Kidney glomerular epithelial cell (primary cell): ENCODE results near the gene EXOC7.

Experiments used
- DNase-seq: peaks from one replicate; lab custom pipeline; 2025; lab: John Stamatoyannopoulos, UW

The EXOC7 gene

DNA sequence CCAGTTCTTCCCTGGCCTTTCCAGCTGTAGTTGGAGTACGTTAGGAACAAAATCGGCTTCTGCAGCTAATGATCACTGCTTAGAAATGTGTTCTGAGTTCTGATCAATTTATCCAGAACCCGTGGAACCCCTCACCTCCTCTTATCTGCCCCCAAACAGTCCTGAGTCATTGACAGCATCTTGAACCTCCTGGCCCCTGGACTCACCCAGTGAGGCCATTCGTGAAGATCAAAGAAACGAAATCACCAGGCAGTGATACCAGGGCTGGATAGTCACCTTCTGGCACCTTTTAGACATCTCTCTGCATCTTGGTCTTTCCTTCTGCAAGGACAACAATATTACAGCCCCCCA, 17.0 kb upstream of the EXOC7 start:
- no peak for DNase-seq

GRCh38 chr17:76119409-76120371, 16.1 kb upstream of the EXOC7 start:
- DNase-seq = no peak

- no peak for DNase-seq
Measured at GRCh38 chr17:76115138-76115754, 11.7 kb upstream of the EXOC7 start.

DNA sequence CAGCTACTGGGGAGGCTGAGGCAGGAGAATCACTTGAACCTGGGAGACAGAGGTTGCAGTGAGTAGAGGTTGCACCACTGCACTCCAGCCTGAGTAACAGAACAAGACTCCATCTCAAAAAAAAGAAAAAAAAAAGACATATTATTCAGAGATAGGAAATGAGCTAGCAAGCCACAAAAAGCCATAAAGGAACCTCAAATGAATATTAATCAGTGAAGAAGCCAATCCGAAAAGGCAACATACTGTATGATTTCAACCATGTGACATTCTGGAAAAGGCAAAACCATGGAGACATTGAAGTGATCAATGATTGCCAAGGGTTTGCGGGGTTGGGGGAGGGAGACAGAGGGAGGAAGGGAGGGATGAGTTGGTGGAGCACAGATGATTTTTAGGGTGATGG, 8.4 kb upstream of the EXOC7 start:
- DNase-seq = no peak

- no peak for DNase-seq
Measured at GRCh38 chr17:76107509-76107908, 3.9 kb upstream of the EXOC7 start.

DNA sequence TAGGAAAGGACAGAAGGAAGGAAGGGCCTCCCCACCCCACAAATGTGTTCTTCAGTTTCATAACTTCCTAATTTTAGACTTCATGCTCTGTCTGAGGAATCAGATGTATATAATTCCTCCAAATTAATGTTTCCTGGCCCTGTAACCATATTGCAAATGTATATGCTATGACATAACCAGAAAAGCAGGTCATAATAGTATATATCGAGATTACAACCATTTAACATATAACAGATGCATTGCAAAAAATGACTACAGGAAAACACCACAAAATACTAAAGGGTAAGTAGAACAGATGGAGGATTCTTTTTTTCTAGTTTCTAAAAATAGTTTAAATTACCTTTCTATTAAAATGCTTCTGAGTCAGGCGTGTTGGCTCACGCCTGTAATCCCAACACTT, 3.1 kb upstream of the EXOC7 start:
- DNase-seq = no peak

GRCh38 chr17:76104896-76105231, 1.3 kb upstream of the EXOC7 start:
- DNase-seq = no peak

DNA sequence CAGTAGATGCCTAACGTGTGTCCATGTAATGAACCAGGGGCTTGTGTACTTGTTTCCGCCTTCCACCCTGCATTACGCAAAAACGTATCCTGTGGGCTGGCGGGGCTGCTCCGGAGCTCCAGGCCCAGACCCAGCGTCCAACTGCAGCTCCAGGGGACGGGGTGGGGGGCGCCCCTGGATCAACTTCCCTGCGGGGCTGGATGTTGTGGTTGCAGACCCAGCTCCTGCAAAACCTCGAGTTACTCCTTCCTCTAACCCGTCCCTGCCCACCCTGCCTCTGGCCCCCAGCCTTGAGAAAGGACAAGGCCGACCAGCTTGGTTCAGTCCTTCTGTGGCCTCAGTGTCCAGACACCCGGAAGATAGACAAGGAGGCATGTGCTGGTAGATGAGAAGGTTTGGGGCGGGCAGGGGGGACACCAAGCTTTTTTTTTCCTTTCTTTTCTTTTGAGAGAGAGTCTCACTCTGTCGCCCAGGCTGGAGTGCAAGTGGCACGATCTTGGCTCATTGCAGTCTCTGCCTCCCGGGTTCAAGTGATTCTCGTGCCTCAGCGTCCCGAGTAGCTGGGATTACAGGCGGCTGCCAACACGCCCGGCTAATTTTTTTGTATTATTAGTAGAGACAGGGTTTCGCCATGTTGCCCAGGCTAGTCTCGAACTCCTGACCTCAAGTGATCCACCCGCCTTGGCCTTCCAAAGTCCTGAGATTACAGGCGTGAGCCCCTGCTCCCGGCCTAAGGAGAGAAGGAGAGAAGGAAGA, 731 bp upstream of the EXOC7 start:
- DNase-seq = no peak

DNA sequence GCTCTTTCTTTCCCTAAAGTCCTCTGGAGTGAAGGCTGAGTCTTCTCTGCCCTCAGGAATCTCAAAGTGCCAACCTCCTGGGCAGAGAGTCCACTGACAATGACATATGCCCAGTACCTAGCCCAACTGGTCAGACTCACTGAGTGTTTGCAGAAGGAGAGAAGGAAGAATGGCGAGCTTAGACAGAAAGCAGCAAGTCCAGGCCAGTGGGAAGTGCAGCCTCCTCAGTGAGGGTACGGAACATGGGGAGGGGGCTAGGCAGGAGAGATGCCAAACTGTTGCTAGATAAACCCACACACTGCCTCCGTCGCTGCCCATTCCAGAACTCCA, 678 bp downstream of the EXOC7 start:
- DNase-seq = no peak

DNA sequence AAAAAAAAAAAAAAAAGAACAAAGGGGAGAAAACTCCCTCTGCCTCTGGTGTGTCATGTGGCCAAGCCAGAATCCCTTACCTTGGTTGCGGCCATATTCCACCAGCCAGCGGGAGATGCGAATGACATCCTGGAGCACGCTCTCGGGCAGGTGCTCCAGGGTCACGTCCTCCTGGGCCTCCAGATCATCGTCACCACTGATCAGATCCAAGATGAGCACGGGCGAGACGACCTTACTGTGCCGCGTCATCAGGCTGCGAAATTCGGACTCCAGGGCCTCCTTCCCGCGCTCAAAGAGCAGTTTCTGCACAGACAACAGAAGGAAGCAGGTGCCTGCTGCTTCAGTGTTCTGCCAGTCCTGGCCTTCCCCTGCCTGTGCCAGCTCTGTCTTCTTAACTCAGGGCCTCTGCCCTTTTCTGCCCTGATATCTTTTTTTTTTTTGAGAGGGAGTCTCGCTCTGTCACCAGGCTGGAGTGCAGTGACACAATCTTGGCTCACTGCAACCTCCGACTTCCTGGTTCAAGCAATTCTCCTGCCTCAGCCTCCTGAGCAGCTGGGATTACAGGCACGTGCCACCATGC, 5.8 kb downstream of the EXOC7 start:
- no peak for DNase-seq

GRCh38 chr17:76095943-76096342, 7.6 kb downstream of the EXOC7 start:
- DNase-seq = no peak

GRCh38 chr17:76094046-76094445, 9.5 kb downstream of the EXOC7 start:
- DNase-seq = no peak

DNA sequence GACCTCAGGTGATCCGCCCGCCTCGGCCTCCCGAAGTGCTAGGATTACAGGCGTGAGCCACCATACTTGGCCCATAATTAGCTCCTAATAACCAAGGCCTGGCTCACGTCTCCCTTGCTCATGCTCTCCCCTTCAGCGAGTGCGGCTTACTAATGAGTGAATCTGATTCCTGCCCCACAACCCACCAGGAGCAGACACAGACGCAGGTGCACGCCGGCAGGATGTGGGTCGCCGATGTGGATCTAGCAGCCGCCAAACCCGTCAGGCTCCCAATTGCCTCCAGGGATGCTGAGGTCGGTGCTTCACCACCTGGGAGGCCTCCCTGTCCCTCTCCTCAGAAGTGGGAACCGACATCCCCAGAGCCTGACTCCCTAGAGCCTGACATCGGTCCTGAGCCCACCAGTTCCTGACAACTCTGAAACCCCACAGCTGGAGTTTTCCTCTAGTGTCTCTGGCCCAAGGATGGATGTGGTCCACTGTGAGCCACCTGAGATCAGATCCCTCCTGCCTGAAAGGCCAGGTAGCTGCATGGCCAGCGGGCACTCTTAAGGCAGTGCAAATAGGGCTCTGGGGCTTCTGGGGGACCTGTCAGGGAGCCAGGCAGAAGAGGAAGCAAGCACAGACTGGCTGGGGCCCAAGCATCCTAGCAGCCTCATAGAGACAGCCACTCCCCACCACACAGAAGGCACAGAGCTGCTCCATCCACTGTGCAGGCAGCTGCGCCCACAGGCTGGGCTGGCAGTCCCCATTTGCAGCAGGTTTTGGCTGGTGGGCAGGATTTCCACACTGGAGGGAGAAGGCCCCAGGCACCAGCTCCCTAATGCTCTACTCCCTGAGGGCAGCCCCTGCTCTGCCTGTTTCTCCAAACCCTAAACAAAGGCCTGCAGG, 10.8 kb downstream of the EXOC7 start:
- no peak for DNase-seq

DNA sequence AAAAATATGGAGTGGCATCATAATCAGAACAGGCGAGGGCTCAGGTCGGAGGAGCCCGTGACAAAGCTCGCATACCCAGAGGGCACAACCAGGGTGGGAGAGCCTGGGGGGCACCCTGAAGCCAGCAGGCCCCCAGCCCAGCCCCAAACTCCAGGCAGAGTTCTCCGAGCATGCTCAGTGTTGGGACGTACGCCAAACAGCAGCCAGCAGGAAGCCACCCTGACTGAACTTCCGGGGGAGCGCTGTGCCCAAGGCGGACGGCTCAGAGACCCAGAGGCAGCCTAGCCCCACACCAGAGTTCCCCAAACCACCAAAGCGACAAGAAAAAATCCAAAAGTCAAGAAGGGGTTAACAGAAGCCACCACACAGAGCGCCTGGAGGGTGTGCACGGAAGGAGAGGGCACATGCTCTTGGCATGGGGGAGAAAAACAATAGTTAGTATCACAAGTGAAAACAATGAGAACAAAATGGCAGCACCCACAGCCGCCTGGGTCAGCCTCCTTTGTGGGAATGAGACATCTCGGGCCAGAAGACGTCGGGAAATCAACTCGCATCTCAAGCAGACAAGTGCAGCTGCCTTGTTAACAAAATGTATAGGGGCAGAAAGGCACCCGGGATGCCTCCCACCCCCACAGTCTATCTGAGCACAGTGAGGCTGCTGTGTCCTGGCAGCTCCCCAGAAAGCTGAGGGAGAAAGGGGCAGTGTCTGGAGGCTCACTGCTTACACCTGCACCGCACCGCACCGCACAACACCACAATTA, 11.9 kb downstream of the EXOC7 start:
- DNase-seq = no peak

- no peak for DNase-seq
Measured at GRCh38 chr17:76090517-76091129, 13.0 kb downstream of the EXOC7 start.

DNA sequence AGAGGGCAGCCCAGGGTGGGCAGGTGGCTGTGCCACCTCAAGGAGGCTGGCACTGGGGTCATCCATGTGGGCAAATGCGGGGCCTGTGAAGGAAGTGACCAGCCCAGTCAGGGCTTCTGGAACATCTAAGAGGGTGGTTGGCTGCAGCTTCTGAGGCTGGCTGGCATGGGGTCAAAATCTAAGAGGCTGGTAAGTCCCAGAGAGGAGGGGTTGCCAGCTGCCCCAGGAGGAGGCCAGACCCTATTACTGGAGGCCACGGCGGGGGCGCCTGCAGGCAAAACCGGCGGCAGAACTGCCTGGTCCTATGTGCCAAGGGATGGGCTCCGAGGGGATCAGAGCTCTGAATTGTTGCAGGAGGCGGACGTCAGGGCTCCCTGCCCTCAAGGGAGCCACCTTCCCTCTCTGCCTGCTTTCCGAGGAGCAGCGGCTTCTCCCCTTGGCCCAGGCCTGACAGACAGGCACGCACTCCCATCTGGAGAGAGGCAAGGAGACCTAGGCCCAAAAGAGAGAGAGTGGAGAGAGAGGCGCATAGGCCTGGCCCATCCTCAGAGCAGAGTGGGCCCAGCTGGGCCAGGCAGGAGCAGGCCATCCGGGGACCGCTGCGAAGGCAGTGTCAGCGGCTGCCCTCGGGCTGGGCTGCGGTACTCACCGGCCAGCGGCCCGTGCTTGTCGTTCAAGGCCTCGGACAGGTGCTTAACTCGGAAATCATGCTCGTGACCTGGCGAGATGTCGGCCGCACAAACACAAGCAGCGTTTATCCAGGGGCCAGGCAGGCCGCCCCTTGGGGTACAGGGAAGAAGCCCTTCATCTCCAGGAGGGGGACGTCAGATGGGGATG, 13.7 kb downstream of the EXOC7 start:
- DNase-seq = no peak

DNA sequence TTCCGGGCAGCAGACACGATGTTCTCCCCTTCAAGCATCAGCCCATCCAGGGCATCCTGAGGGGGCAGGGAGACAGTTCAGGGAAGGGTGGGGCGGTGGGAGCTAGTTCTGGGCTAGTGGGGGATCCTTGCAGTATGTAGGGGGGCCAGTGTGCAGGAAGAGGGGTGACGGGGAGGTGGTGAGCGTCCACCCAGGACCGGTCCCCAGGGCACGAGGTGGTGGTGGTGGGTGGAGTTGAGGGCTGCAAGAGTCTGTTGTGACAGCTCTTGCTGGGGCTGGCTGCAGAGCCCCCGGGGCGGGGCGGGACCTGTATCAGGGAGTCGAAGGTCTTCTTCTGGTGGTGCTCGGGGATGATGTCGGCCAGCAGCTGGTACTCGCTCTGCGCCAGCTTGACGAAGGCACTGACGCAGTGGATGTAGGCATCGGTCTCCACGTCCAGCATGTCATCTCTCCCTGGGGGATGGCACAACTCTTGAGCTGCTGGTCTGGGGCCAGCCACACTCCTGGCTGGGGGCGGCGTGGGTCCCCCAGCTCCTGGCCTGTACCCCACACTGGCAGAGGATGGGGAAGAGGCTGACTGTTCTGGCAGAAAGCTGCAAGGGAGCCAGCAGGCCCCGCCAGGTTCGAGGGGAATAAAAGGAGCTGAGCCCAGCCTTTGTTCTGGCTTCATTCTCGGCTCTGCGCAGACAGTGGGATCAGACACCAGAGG, 14.6 kb downstream of the EXOC7 start:
- no peak for DNase-seq

DNA sequence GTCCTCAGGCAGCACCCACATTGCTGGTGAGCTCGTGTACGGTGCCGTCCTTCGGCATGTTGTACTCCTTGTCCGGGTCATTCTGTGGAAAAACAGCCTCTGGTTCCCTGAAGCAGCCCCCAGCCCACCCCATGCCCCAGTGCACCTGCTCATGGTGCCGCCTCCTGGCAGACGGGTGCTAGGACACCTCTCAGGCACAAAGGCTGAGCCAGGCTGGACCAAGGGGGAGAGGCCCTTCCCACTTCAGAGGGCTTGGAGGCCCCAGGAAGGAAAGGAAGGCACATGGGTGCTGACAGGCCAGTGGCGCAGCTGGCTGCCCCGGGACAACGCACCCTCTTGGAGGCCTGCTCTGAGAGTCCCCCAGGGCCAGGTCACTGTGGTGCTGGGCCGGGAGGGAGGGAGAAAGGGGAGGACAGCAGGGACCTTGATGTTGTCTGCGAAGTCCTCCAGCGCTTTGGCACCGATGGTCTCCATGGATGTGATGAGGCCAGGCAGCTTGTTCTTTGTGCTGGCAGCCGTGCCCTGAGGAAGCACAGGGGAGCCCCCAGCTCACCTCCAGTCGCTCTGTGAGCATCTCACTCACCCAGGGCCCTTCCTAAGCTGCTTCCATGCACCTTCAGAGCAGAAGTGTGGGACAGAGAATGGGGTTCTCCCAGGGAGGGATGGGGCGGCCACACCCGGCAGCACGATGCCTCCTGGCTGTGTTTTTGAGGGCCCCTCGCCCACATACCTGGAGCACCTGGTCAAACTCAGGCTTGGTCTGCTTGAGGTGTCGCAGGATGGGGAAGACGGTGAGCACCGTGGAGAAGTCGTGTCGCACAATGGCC, 15.3 kb downstream of the EXOC7 start:
- DNase-seq = no peak
